HG03064 (cell line): ENCODE results near the gene HIGD1B.
"Not testable (repeated sequence)": the region's sequence is repeated elsewhere in the genome, so short reads cannot be mapped to it uniquely, and the experiment has no call there.

Experiments used
- ATAC-seq: cut with Tn5 transposase; IDR thresholded peaks from one replicate; pipeline ENCODE4 v1.9.1; 2021; ENCODE audit warnings: low read depth; ENCODE audit not compliant: unreplicated experiment

Gene HIGD1B

DNA sequence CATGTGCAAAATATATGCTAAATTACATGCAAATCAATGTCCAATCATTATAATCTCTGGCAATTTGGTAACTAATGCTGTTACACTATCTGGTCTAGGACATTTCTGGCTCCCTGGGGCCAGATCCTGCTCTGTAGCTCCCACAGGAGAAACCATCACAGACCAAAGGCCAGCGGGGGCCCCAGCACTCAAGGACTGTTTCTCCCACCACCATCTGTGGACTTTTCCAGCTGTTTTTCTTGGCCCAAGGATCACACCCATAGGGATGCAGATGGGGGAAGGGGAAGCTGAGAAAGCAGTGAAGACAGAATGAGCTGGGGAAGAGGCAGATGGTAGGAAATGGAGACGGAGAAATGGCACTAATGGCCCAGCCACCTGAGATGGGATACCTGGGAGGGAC is at the start of gene HIGD1B:
HIGD1B (plus strand) TSS at position 298 of the 400 bp plus-strand sequence. CDS start 270 bp downstream, outside the sequence.
- ATAC-seq, result no peak

DNA sequence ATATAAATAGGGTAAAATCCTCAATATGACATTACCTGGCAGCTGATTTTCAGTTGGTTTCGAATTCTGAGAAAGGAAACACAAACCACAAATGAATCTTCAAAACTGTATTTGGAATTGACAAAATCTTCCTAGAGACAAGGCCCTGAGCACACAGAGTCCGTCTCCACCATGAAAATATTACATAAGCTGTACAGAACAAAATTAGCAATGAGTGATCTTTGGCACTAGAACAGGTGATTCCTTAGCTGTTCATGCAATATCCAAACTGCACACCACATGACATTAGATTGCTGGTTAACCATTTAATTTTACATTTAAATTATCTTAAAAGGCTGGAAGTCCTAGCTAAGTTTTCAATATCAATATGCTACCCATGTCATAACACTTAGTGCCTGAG is 49.3 kb upstream of the HIGD1B start:
- no peak for ATAC-seq

DNA sequence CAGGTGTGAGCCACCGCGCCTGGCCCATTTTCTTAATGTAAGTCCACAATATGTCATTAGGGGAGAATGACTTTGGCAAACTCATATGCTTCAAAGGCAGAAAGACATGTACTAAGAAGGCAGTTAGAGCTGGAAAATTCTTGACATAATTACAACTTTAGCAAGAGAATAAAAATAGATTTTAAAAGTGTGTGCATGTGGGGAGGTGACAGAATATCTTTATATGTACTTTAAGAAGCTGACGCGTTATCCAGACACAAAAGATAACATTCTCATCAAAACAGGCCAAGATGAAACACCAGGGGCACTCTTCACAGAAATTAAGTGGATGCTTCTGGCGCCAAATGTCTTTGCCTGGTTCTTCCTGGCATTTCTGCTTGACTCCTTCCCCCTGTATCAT is 45.8 kb upstream of the HIGD1B start:
- ATAC-seq, result no peak

DNA sequence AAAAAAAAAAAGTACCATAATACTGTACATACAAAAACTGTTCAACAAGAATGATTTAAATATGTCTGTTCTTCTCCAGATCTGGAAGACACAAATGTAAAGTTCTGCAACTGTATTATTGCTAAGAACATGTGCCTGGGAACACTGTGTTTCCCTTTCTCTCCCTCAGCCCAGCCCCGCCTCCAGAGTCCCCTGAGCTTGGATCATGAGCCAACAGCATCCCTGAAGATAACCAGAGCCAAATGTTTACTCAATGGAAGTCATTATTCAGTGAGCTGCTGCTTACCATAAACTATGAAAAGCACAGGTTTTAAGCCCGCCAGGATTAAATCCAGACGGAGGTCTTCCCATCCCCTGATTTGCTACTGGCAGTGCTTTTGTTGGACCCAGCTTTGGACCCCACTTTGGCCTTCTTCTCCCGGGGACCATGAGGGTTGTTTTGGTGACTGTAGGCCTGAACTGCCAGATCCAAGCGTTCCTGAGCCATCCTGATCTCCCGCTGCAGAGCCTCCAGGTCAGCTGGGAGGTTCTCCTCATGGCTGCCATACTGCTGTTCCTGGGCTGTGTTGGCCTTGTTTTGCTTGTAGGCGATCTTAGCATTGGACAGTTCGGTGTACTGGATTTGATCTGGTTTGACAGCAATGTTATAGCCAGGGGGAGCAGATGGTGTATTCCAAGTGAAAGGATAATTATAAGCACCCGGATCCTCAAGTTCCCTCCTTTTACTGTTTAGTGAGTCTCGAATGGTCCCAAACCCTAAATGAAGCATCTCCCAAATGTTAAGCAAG is 43.2 kb upstream of the HIGD1B start:
- ATAC-seq, result no peak

DNA sequence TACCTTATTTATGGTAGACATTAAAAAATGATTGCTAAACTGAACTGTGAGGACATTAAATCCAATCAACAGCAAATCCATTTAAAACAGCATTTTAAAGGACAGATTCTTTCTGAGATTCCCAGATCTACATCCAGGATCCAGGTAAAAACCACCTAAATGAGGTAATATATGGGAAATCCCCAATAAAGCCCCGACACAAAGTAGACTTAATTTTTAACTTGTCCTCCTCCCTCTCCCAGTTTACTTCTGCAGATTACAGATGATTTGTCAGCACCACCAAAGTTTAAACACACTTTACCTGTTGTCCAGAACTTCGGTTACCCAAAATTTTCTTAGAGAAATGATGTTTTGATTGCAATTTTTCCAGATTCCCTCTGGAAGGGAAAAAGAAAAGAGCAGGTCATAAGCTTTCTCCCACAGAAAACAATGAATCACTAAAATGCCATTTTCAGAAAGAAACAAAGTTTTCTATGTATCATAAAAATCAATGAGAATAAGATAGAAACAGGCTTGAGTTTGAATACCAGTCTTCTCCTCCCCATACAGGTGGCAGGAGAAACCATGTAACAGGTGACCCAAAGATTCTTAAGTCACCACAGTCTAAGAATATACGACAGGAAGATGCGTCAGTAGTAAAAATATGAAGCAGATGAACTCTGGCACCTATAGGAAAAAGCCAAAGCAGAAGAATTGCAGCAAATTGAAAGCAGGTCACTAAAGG is 40.4 kb upstream of the HIGD1B start:
- no peak for ATAC-seq

DNA sequence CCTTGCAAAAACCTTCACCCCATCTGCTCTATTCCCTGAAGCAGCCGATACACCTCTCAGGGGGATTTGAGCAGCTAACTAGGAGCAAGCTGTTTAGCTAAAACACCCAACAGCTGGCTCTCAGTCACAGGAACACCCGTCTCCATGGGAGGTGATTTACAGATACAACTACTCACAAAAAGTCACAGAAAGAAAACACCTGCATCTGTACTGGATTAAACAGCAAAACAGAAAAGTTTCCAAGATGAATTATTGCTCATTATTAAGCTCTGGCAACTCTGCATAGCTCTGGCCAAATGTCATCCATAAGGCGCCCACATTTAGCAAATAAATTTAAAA is 39.9 kb upstream of the HIGD1B start:
- ATAC-seq, result no peak

DNA sequence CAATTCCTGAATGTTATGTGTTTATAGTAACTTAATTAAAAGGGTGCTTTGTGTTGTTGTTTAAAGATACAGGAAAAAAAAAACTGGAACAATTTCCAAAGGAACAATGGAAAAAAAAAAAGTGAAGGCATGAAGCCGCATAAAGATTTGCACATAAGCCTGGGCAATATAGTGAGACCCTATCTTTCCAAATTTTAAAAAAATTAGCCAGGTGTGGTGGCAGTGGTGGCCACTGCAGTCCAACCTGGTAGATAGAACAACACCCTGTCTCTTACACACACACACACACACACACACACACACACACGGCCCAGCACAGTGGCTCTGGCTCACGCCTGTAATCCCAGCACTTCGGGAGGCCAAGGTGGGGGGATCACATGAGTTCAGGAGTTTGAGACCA is 39.5 kb upstream of the HIGD1B start:
- no peak for ATAC-seq

DNA sequence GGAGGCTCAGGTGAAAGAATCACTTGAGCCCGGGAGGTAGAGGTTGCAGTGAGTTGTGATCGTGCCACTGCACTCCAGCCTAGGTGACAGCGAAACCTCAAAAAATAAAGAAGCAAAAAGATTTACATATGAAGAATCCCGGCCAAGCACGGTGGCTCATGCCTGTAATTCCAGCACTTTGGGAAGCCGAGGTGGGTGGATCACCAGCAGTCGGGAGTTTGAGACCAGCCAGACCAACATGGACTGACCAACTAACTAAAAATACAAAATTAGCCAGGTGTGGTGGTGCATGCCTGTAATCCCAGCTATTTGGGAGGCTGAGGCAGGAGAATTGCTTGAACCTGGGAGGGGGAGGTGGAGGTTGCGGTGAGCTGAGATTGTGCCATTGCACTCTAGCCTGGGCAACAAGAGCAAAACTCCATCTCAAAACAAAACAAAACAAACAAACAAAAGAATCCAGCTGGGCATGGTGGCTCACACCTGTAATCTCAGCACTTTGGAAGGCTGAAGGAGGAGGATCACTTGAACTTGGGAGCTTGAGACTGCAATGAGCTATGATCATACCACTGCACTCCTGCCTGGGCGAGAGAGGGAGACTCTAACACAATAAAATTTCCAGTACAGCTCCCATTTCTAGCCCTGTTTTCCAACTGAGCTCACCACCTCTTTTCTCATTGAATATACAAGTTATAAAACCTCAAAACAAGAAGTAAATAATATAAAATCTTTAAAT is 38.9 kb upstream of the HIGD1B start:
- ATAC-seq, result not testable (repeated sequence)

DNA sequence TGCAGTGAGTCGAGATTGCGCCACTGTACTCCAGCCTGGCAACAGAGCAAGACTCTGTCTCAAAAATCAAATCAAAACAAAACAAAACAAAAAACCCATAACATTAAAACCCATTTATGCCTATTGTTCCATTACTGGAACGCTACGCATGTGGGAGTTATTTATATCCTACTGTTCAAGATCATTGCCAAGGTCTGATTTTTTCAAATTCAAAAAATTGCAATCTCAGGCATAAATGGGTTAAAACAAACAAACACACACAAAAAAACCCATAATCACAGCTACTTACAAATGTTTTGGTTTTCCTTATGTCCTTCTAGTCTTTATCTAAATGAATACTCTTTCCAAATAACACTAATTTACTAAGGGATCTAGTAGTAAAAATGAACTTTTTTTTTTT is 35.4 kb upstream of the HIGD1B start:
- ATAC-seq, result no peak

DNA sequence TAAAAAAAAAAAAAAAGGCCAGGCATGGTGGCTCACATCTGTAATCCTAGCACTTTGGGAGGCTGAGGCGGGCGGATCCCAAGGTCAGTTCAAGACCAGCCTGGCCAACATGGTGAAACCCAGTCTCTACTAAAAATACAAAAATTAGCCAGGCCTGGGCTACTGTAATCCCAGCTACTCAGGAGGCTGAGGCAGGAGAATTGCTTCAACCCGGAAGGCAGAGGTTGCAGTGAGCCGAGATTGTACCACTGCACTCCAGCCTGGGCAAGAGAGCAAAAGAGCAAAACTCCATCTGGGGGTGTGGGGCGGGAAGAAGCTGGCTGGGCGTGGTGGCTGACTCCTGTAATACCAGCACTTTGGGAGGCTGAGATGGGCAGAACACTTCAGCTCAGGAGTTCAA is 29.2 kb upstream of the HIGD1B start:
- not testable (repeated sequence) for ATAC-seq

DNA sequence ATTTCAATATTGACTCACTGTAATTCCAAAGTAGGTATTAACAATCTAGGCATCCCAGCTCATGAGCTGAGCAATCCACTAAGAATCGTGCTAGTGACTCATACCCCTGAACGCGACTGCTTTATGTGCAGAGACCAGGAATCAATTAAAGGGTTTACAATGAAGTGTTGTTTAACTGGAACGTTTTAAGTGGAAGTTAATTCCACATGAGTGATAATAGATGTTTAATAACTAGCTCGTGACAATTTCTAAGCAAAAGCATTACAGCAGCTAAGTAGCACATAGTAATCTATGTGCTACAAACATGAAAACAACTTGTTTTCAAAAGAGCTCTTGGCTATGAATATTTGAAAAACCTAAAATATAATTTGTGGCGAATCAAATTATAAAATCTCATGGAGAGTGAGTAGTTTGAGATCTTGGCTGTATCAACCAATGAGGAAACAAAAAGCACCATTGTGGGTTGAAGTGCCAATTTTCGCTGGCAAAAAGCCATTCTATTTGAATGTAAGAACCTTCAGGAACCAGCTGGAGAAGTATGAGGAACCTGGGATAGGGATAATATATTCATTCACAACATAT is 27.0 kb upstream of the HIGD1B start:
- no peak for ATAC-seq

DNA sequence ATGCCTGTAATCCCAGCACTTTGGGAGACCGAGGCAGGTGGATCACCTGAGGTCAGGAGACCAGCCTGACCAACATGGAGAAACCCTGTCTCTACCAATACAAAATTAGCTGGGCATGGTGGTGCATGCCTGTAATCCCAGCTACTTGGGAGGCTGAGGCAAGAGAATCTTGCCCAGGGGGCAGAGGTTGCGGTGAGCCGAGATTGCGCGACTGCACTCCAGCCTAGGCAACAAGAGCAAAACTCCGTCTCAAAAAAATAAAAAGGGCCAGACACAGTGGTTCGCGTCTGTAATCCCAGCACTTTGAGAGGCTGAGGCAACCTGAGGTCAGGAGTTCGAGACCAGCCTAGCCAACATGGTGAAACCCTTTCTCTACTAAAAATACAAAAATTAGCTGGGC is 22.4 kb upstream of the HIGD1B start:
- ATAC-seq, result not testable (repeated sequence)

DNA sequence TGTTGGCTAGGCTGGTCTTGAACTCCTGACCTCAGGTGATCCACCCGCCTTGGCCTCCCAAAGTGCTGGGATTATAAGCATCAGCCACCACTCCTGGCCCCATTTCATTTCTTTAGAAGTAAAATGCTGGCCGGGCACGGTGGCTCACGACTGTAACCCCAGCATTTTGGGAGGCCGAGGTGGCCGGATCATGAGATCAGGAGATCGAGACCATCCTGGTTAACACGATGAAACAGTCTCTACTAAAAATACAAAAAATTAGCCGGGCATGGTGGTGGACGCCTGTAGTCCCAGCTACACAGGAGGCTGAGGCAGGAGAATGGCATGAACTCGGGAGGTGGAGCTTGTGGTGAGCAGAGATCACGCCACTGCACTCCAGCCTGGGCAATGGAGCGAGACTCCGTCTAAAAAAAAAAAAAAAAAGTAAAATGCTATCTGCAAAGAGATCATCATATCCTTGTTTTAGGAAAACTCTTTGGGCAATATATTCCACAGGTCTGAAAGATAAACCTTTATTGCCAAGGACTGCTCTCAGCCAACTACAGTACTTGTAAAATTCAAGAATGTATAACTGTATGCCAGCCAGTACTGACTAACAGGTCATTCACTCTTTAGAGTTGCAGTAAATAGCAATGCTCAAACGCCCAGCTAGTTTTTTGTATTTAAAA is 21.4 kb upstream of the HIGD1B start:
- no peak for ATAC-seq

DNA sequence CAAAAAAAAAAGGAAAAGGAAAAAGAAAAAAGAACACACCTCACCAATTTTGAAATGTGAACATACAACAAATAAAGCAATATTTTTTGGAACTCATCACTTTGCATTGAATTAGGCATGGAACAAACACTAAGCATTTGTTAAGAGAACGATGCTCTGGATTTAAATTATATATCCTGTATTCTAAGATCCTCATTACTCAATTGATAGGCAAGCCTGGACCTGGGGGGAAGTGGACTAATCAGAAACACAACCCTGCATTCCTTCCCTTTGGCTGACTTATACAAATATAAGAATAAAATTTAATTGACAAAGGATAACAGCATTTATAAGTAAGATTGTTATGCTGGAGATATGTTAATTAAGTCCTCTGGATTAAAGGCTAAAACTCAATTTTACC is 19.8 kb upstream of the HIGD1B start:
- ATAC-seq, result no peak

DNA sequence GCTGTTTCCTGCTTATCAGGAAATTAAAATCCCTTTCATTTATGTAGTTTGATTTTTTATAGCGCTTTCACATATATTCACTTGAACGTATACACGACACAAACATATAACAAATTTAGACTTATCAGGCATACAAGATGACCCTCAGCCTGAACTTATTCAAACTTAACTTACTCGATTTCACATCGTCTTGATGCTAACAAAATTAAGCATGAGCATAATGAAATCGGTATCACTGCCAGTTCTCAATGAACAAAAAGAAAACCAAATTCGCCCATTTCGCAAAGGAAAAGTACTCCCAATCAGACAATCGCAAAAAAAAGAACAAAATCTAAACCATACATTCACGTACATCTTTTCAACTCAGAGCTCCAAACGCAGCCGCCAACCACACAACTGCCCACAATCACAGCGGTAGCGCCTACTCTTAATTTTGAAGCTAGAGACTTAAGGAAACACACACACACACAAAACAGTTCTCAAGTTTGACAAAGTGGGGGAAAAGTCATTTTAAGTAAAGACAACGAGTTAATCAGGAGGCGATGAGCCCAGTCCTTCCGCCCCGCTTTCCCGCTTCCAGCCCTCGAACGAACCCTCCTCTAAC is 18.7 kb upstream of the HIGD1B start:
- no peak for ATAC-seq

DNA sequence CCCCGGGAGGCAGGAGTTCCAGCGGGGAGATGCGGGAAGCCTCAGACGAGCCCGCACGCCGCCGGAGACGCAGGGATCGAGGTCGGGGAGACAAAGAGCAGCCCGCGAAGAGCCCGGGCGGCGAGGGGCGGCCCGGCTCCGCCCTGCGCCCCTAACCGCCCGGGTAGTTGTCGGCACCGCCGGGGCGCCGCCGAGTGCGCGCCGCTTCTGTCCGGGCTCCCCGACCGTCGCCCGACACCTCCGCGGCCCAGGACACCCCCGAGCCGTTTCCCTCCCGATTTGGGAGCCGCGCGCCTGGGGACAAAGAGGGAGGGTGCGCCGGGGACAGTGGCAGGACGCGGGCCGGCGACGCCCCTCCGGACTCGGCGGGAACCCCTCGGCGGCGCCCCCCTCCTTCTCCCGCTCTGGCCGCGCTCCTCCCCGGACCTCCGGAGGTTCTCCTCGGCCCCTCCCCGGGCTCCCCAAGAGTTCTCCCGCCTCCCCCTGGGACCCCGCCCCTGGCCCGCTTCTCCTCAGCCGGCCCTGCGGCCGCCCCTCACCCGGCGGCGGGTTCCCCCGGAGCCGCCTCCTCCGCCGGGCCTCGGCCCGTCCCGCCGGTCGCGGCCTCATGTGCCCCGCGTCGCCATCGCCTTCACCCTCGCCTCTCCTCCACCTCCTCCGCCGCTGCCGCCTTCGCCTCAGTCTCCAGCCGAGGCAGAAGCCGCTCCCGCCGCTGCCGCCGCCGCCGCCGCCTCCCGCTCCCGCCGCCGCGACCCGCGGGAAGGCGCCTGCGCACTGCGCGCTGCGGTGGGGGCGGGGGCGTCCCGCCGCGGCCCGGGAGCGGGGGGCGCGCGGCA is 17.9 kb upstream of the HIGD1B start, which contains the start of gene GJC1:
GJC1 (minus strand) TSS at position 765 of the 836 bp plus-strand sequence. CDS start 24,470 bp downstream, outside the sequence.
- ATAC-seq, result no peak

DNA sequence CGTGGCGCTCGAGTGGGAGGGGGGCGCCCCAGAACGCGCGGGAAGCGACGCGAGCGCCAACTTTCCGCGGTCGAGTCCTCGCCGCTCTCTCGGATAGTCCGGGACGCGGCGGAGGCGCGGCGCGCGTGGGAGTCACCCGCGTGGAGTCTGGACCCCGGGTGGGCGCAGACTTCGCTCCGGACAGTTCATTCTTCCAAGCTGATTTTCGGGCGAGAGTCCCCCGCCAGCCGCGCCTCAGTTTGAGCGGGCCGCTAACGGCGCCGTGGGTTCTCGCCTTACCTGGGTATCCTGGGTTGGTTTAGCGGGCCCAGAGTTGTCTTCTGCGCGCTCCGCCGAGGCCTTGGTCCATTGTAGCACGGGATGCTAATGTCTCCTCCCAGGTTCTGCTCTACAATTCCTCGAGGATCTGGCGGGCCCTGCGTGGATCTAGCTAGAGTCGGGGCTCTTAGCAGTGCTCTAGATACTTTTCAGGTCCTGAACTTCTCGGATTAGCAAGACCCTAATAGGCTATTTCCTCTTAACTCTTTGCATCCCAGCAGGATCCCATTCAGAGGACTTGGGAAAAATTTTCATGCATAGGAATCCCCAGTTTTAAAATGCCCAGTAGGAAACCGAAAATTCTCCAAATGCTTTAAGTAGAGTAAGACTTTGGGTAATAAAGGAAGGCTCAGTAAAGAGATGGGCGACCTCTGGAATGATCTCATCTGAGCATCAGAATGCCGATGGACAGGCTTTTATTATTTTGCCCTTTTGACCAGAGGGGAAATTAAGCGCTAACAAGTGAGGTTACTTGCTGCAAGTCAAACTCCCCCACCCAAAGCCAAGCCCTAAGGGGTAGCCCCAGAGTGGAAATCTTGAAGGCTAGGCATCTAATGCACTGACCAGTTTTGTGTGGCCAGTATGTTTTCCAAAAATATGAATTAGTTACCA is 17.1 kb upstream of the HIGD1B start:
- no peak for ATAC-seq

DNA sequence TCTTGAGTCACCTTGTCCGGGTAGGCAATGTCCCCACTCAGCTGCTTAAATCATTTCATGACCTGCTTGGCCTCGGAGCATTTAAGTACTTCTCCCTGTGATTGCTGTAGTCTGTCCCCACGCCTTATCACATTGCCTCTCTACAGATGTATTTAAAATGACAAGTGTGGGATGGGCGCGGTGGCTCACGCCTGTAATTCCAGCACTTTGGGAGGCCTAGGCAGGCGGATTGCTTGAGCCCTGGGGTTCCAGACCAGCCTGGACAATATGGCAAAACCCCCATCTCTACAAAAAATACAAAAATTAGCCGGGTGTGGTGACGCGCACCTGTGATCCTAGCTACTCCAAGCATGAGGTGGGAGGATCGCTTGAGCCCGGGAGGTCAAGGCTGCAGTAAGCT is 16.3 kb upstream of the HIGD1B start:
- ATAC-seq, result no peak
